Duodenal mucosa (tissue), 2 donors: ENCODE measurements around the gene MYRF.

ENCODE experiments used
- H3K27ac ChIP-seq: one replicate; pipeline ENCODE4 v1.7.0; 2013; ENCODE audit warnings: low read depth, low read length
- H3K27me3 ChIP-seq, 2 donors: one replicate each; pipeline ENCODE4 v1.7.0; 2013; ENCODE audit warnings: low read length in 2 of 2, control low read depth in 1 of 2; ENCODE audit not compliant: insufficient read depth in 2 of 2, control insufficient read depth in 1 of 2
- H3K36me3 ChIP-seq, 2 donors: one replicate each; pipeline ENCODE4 v1.7.0; 2013; ENCODE audit warnings: low read length in 2 of 2, control low read depth in 1 of 2; ENCODE audit not compliant: insufficient read depth in 2 of 2, control insufficient read depth in 1 of 2
- H3K4me1 ChIP-seq, 2 donors: one replicate each; pipeline ENCODE4 v1.7.0; 2013; ENCODE audit warnings: low read length in 2 of 2, control low read depth in 1 of 2; ENCODE audit not compliant: insufficient read depth in 2 of 2, control insufficient read depth in 1 of 2
- H3K4me3 ChIP-seq, 2 donors: one replicate each; pipeline ENCODE4 v1.7.0; 2013; ENCODE audit warnings: low read length in 2 of 2, low read depth in 1 of 2
- H3K9ac ChIP-seq, 2 donors: one replicate each; pipeline ENCODE4 v1.7.0; 2013; ENCODE audit warnings: low read length in 2 of 2, low read depth in 1 of 2
- H3K9me3 ChIP-seq, 2 donors: one replicate each; pipeline ENCODE4 v1.7.0; 2013; ENCODE audit warnings: low read length in 2 of 2, control low read depth in 1 of 2; ENCODE audit not compliant: control insufficient read depth in 1 of 2

The MYRF gene

GRCh38 chr11:61752117-61752924 is at the start of gene MYRF:
TSS of gene MYRF (plus strand) at chr11:61752636. CDS start at chr11:61752745, 109 bp downstream.
- Histone ChIP-seq H3K27ac (peak within 1 kb of the TSS; percentile 44), H3K27me3 (peaks cover 0 to 3% of the 10 kb centered on the region in 2 donors), H3K9ac (peak within 1 kb of the TSS; percentile 86 to 94), H3K36me3 (no peaks in the 10 kb centered on the region), H3K9me3 (no peaks in the 10 kb centered on the region), H3K4me1 (peaks cover 43 to 48% of the 10 kb centered on the region in 2 donors), H3K4me3 (peak within 1 kb of the TSS; percentile 78 to 79)

GRCh38 chr11:61702701-61703312 is 49.6 kb upstream of the MYRF start:
- H3K9me3 ChIP-seq: no peaks in the 10 kb centered on the region
- no peak overlapping the region for H3K9ac ChIP-seq
- H3K4me3 ChIP-seq: no peak overlapping the region
- H3K4me1 ChIP-seq: peaks cover 50% of the 10 kb centered on the region in 2 donors
- no peaks in the 10 kb centered on the region for H3K27me3 ChIP-seq
- no peaks in the 10 kb centered on the region for H3K36me3 ChIP-seq
- no peak overlapping the region for H3K27ac ChIP-seq

- Histone ChIP-seq H3K36me3 (no peaks in the 10 kb centered on the region), H3K9ac (no peak overlapping the region), H3K9me3 (no peaks in the 10 kb centered on the region), H3K4me3 (no peak overlapping the region), H3K27ac (no peak overlapping the region), H3K4me1 (peaks cover 29 to 30% of the 10 kb centered on the region in 2 donors), H3K27me3 (no peaks in the 10 kb centered on the region)
Observed at GRCh38 chr11:61704838-61705237, 47.6 kb upstream of the MYRF start.

DNA sequence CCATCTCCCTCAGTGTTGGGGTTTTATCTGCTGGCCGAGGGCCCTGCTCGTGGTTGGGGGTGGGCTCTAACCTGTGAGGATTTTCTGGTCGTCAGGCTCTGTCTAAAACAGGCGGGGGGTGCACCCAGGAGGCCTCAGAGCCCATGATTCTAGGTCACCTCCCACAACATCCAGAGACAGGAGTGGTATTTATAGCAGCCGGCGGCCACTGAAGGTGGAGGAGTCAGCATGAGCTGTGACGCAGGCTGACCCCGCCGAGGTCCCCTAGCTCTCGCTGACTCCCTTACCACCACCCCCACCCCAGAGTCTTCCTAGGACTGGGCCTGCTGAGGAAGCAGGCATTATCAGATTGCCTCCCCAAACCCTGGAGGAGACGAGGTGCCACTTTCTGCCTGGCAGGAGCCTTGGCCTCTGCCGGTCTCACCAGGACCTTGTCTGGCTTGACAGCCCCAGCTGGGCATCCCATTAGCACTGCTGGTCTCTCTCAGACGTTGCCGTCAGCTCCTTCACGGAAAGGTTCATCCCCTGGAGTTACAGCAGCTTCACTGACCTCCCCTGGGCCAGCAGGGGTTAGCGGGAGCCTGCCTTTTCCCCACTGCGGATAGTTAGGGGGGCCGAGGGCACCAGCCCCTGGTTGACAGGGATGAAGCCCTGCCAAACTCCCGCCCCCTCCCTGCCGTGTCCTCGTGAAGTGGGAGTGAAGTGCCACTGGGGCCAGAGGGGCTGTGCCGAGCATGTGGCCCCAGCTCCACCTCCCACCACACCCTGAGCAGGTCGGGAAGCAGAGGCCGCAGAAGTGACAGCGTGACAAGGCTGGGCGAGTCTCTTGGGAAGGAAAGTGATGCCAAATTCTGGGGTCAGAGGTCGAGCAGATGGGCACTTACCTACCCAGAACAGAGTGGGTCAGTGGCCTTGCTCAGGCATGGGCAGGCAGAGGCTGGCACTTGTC is 45.7 kb upstream of the MYRF start:
- H3K27me3 ChIP-seq: no peaks in the 10 kb centered on the region
- no peak overlapping the region for H3K4me3 ChIP-seq
- peaks cover 12% of the 10 kb centered on the region in 2 donors for H3K4me1 ChIP-seq
- no peaks in the 10 kb centered on the region for H3K36me3 ChIP-seq
- no peaks in the 10 kb centered on the region for H3K9me3 ChIP-seq
- peak overlapping the region in 1 of 2 donors; percentile 32 for H3K9ac ChIP-seq
- H3K27ac ChIP-seq: no peak overlapping the region

DNA sequence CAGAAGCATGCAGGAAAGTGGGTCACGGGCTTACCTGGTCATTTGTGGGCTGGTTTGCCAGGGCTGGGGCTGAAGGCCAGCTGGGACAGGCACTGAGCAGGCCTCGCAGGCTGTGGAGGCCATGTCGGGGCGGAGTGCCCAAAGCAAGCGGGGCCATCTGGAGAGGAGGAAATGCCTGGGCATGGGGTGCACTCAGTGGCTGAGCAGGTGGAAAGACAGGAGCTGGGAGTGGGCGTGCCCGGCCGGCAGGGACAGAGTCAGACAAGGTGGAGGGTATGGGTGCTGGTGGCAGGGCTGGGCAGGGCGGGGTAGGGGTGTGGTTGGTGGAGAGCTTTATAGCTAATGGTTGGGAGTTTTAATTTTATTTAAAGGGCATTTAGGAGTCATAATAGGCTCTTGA is 44.9 kb upstream of the MYRF start:
- Histone ChIP-seq H3K36me3 (no peaks in the 10 kb centered on the region), H3K9ac (peak overlapping the region in 1 of 2 donors; percentile 32)

GRCh38 chr11:61709110-61709509 is 43.3 kb upstream of the MYRF start:
- Histone ChIP-seq H3K9me3 (no peaks in the 10 kb centered on the region), H3K4me1 (peaks cover 11 to 12% of the 10 kb centered on the region in 2 donors), H3K9ac (no peak overlapping the region), H3K36me3 (no peaks in the 10 kb centered on the region), H3K27me3 (no peaks in the 10 kb centered on the region), H3K4me3 (no peak overlapping the region), H3K27ac (no peak overlapping the region)

More for the DNA sequence above, 44.9 kb upstream of the MYRF start:
- H3K9me3 ChIP-seq: no peaks in the 10 kb centered on the region
- no peak overlapping the region for H3K4me3 ChIP-seq
- H3K4me1 ChIP-seq: peaks cover 11 to 12% of the 10 kb centered on the region in 2 donors
- no peaks in the 10 kb centered on the region for H3K27me3 ChIP-seq
- no peak overlapping the region for H3K27ac ChIP-seq

GRCh38 chr11:61709572-61709971 is 42.9 kb upstream of the MYRF start:
- no peak overlapping the region for H3K4me3 ChIP-seq
- no peaks in the 10 kb centered on the region for H3K27me3 ChIP-seq
- H3K27ac ChIP-seq: no peak overlapping the region
- peaks cover 11 to 12% of the 10 kb centered on the region in 2 donors for H3K4me1 ChIP-seq
- H3K9me3 ChIP-seq: no peaks in the 10 kb centered on the region
- no peak overlapping the region for H3K9ac ChIP-seq
- H3K36me3 ChIP-seq: no peaks in the 10 kb centered on the region

DNA sequence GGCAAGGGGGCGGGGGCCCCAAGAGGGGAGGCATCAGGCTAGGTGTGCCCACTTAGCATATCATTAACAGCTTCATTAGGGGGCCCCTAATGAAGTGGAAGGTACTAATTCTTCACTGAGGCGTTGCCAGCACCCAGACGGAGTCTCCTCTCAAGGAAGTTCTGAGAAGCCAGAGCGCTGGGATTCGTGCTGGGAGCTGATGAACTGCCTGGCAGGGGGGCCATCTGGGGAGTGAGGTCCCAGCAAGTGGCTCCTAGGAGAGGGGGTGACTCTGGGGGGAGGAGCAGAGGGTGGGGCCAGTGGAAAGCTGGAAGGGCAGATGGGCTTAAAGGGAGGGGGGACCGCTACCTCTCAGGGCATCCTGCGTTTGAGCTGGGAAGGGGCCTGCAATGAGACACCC is 42.4 kb upstream of the MYRF start:
- Histone ChIP-seq H3K4me1 (peaks cover 11 to 12% of the 10 kb centered on the region in 2 donors), H3K9me3 (no peaks in the 10 kb centered on the region), H3K27me3 (no peaks in the 10 kb centered on the region), H3K27ac (no peak overlapping the region), H3K36me3 (no peaks in the 10 kb centered on the region), H3K9ac (no peak overlapping the region), H3K4me3 (no peak overlapping the region)

DNA sequence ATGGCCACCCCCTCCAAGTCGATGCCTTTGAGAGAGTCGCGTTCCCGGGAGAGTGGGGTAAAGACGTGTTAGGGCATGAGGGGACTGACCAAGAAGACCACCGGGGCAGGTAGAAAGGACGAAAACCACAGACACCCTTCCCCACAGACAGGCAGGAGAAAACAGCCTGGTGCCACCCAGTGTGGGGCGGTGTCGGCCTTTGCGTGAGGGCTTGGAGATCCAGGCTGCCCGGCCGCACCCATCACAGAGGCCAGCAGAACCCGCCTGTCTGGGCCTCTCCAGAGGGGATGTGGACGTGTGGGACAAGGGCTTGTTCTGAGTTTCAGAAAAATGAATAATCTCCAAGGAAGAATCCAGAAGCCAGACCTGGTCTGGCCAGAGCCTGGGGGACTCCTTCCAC is 41.4 kb upstream of the MYRF start:
- H3K4me1 ChIP-seq: peaks cover 14 to 16% of the 10 kb centered on the region in 2 donors
- no peak overlapping the region for H3K4me3 ChIP-seq
- no peaks in the 10 kb centered on the region for H3K27me3 ChIP-seq
- no peaks in the 10 kb centered on the region for H3K9me3 ChIP-seq
- H3K9ac ChIP-seq: no peak overlapping the region
- no peak overlapping the region for H3K27ac ChIP-seq
- H3K36me3 ChIP-seq: no peaks in the 10 kb centered on the region
